Fibroblast of peridontal ligament (primary cell): Measurements from ENCODE around the gene SCARF1.

Source experiments
- DNase-seq: peaks from one replicate; pipeline ENCODE4 v3.0.0-alpha.2; 2010; ENCODE audit errors: extremely low read depth

The SCARF1 gene

DNA sequence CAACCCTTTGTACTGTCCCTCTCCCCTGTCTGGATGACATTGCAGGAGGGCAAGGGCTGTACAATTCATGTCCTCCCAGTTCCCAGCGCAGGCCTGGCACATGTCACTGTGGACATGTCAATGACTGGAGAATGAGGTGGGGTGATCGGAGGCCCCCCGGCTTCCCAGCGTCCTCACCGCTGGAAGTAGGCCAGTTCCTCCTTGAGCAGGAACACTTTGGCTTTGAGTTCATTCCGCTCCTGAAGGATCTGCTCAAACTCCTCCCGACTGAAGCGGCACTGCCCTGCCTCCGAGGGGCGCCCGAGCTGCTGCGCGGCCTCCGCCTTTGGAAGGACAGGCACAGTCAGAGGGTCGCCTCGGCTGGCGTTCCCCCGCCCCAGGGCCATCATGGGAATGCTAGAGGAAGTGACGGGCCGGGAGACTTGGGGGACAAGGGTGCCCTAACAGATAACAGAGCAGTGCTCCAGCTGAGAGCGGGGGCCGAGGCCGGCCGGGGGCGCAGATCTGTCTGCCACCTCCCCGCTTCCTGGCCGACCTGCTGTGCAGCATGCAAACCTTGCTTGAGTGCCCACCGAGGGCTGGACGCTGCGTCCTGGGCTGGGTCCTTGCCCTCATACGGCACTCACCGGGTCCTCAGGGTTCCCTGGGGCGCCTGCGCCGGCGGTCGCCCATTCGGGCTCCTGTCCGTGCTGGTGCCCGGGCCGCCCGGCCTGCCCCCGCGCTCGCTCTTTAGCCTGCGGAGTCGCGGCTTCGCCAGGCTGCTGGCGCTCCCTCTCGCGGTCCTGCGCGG, 2.8 kb upstream of the SCARF1 start:
- DNase-seq, result peak; percentile 25

GRCh38 chr17:1647802-1648171, 2.3 kb upstream of the SCARF1 start:
- DNase-seq, result no peak

DNA sequence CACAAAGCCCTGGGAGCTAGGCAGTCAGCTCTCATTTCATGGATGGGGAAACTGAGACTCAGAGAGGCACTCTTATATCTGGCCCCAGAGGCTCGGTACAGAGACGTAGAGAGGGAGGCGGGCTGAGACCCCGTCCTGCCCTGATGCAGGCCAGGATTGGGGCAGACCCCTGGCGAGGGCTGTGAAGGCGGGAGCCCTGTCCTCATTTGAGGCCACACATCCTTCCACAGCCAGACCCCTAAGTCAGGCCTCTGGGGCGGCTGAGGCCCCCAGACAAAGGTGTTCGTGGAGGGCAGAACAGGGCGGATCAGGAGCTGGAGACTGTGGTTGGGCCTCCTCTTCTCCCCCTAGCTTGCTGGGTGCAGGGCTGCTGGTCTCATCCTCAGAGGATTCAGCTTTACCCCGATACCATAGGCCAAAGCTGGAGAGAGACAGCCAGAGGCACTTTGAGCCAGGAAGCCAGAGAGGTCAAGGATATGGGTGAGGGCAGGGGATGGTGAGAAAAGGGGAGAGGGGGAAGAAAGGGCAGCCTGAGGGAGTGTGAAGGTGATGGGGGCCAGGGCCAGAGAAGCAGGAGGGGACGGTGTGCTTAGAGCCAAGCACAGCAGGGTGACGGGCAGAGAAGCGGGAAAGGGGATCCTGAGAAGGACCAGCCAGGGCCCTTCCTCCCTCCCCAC, 805 bp upstream of the SCARF1 start:
- no peak for DNase-seq

DNA sequence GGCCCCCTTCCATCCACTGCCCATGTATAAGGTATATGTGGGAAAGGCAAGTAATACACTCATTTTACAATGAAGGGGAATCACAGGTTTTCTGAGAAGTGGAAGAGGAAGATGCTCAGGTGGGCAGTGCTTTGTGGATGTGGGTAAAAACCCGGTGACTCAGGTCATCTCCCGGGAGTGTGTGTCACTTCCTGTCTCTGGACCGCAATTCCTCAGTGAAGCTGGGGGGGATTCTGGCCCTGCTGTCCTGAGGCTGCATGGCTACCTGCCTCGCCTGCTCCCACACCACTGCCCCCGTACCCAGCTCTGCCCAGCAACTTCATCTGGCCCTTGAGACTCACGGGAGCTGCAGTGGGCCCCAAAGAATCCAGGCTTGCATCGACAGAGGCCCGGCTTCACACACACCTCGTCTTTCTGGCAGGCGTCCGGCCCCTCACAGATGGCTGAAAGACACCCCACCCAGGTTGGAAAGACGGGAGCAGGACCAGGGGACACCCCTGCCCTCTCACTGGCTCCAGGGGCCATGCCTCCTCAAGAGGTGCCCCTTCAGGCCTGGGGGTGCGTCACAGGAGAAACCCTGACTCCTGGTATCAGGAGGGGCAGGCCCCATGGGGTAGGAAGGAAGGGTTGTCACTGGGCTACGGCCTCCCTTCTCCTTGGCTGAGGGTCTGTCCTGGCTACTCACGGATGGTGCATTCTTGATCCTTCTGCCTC, 882 bp downstream of the SCARF1 start:
- DNase-seq, result no peak

DNA sequence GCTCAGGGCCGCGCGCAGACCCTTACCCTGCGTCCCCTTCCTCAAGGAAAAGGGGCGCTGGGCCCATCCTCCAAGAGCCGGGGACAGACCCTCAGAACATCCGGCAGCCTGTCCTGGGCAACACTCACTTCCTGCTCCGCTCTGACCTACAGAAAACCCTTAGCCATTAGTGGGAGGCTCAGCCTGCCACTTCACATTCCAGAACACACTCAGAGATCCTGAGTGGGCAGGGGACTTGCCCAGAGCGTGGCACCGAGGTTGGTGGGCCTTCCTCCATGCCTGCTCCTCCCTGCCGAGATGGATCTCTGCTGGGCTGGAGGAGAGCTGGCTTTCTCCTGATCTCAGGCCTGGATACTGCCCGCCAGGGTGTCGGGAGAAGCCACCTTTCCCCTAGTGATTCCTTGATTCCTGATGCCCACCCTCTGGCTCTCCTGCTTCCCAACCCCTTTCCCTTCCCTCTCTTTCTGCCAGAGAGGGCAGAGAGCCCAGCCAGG, 1.5 kb downstream of the SCARF1 start:
- DNase-seq, result no peak

GRCh38 chr17:1643293-1643998, 2.1 kb downstream of the SCARF1 start:
- no peak for DNase-seq

DNA sequence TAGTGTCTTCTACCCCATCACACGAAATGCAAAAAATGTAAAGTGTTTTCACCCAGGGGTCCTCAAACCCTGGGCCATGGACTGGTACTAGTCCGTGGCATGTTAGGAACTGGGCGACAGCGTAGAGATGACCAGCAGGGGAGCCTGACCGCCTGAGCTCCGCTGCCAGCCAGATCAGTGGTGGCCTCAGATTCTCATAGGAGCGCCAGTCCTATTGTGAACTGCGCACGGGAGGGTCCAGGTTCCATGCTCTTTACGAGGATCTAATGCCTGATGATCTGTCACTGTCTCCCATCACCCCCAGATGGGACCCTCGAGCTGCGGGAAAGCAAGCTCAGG, 4.5 kb downstream of the SCARF1 start:
- DNase-seq, result no peak

GRCh38 chr17:1640329-1641064, 5.0 kb downstream of the SCARF1 start:
- no peak for DNase-seq

- DNase-seq, result no peak
Observed at GRCh38 chr17:1639549-1640180, 5.9 kb downstream of the SCARF1 start.

GRCh38 chr17:1638624-1639300, 6.8 kb downstream of the SCARF1 start:
- no peak for DNase-seq

DNA sequence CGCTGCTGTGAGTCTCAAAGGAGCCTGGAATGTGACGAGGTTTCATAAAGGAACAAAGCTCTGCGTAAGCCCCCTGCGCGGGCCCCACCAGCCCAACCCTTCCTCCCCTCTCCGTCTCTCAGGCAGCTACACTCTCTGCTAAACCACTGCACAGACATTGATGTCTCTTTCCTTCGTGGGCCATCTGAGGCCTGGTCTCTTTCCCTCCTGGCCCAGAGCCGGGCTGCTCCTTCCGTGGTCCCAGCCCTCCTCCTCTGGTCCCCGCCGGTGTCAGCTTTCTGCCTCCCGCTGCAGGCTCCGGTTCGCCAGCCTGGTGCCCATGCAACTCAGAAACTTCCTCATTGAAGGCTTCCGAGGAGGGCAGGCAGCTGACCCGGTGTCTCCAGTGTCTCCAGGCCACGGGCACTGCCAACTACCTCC, 7.4 kb downstream of the SCARF1 start:
- no peak for DNase-seq

DNA sequence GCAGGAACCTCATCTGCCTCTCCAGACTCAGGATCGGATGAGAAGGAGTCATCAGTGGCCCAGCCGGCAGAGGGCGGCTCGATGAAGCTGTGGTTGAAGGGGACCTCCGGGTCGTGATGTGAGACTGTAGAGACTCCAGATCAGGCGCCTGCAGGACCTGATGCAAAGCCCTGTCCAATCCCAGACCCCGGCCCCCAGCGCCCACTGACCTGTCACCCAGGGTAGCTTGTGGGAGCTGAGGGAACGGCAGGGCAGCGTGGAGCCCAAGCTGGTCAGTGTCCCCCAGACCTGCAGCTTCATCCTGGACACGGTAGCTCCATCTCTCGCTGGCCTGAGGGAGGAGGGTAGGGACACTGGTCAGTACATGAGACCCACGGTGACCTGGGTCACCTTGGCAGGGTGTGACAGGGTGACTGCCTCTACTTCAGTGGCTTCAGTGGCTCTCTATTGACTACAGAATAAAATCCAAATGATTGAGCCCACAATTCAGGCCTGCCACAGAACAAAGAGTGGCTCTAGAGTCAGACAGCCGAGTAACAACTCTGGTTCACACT, 8.7 kb downstream of the SCARF1 start:
- DNase-seq, result no peak

DNA sequence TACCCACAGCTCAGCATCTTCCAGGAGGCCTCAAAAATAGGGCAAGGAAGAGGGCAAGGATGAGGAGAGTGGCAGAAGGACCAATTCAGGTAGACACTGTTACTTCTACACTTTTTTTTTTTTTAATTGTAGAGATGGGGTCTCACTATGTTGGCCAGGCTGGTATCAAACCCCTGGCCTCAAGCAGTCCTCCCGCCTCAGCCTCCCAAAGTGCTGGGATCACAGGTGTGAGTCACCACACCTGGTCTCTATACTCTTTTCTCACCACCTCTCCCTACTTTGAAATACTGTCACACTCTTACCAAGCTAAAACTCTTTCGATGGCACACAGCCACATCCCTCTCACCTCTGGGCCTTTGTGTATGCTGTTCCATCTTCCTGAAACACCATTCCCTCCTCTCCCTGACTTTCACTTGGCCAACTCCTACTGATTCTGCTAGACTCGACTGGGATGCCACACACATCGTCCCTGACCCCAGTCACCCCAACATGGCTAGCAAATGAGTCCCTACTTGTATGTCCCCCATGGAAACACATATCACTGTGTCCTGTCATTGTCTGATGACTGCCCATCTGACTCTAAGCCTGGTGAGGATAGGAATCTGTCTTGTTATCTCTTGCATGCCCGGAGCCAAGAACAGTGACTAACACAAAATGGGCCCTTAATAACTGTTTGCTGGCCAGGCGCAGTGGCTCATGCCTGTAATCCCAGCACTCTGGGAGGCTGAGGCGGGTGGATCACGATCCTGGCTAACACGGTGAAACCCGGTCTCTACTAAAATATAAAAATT, 9.7 kb downstream of the SCARF1 start:
- DNase-seq, result no peak

DNA sequence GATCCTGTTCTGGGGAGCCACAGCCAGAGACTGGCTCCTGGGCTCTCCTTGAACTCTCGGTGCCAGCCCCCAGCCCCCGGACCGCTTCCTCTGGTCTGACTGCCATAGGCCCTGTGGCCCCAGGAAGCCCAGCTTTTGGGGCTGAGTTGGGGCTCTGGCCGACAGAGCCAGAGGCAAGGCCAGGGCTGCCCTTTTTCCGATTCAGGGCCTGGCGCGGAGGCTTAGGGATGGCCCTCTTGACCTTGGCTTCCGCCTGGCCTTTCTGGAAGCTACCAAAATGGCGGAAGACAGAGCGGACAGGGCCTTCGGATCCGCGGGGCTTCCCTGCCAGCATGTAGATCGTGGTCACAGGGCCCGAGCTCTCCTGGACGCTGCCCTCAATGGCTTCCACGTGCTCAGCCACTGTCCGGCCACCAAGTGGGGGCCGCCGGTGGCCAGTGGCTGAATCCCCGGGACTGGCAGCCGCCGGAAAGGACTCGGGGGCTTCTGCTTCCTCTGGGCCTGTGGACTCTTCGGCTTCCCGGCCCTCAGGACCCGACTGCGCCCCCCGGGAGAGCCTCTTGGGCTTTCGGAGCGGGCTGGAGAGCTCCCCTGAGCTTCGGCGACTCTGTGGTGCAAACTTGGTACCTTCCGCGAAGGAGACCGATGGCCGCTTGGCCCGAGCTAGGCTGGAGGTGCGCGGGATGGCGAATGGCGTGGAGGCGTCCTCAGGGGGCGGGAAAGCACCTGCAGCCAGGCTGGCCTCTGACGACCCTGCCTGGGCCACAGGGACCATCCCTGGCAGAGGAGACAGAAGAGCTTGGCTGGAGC, 10.5 kb downstream of the SCARF1 start:
- no peak for DNase-seq

GRCh38 chr17:1630662-1631061, 14.9 kb downstream of the SCARF1 start:
- DNase-seq, result no peak

DNA sequence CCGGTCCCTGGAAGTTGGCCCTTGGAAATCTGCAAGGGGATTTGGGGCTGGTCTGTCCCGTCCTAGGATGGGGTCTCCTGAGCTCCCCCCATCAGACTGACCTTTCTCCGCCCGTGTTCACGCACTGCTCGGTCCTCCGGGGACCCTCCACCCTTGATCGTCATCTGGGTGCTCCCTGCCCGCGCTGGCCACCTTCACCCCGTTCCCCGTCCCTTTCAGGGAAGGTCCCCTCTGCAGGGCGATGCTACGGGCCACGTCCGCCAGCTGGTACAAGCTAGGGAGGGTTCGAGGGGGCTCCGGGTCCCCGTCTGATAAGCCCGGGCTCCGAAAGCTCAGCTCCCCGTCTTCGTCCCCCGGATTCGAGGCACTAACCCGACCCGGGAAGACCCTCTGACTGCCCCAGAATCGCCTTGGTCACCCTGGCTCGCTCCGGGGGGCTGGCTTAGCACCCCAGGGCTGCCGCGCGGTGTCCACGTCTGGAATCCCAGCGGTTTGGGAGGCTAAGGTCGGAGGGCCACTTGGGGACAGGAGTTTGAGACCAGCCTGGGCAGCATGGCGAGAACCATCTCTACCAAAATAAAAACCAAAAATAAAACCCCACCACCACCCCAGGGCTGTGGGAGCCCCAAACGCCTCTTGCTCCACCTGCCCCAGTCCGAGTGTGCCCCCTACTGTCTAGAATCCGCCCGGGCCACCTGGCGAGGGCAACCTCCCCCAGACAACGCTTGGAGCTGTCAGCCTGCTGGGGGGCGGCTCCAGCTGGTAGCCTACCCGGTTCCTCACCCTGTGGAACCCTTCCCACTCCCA, 15.8 kb downstream of the SCARF1 start:
- peak; percentile 23 for DNase-seq

DNA sequence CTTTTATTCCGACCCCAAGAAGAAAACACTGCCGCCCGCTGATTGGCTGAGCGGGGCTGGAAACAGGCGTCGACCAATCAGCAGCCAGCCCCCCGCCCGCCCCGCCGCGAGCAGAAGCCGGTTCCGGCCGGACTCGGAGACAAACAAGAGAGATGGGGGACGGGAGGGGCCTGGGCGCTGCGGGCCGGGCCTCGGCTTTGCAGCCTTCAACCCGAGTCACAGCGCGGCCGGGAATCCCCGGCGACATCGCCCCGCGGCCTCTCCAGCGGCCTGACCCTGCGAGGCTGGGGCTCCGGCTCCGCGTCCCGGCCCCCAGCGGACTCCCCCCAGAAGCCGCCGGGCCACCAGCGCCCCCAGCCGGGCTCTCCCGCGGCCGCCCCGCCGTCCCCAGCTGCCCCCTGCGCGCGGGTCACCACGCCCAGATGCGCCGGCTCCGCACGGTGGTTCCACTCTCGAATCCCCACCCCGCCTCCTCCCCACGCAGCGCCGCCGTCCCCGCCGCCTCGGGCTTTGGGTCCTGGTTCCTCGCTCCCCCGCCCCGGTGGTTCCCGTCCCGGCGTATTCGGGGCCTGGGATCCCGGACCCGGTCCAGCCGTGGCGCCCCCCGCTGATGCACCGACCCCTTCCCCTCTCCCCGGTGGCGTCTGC, 16.6 kb downstream of the SCARF1 start:
- peak; percentile 86 for DNase-seq
